ENCODE results near the gene VWA2. TPM values are rescaled to one million over a fixed set of nuclear protein-coding genes. Genes with fewer than 3 reads are reported as not detected.
A peak's percentile ranks its signal among the peaks of the same experiment; 100 is the strongest.

VWA2 gene
- polyA plus RNA-seq, 1 of the 3 experiments (the other 2 are of a cell fraction): not detected

DNA sequence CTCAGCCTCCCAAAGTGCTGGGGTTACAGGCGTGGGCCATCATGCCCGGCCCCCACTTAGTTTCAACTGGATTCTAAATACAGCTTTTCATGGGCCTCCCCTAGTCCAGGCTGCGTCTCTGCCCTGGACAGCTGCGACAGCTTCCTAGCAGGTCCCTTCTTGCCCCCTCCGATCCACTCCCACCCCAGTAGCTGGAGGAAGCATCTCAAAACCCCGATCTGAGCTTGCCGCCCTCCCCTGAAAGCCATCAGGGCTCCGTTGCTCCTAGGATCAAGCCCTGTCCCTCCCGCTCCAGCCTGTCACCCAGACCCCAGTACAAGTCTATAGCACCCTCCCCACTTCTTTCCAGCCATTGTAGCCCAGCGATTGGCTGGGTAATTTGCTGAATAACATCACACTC lies 64.5 kb downstream of the VWA2 start (continued):
- TF ChIP-seq, protein P1, sequence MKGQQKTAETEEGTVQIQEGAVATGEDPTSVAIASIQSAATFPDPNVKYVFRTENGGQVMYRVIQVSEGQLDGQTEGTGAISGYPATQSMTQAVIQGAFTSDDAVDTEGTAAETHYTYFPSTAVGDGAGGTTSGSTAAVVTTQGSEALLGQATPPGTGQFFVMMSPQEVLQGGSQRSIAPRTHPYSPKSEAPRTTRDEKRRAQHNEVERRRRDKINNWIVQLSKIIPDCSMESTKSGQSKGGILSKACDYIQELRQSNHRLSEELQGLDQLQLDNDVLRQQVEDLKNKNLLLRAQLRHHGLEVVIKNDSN (IDR thresholded peaks at IDR 0.05; ENCODE audit: borderline replicate concordance, low read depth): no peak
- TF ChIP-seq SMC3 (IDR thresholded peaks at IDR 0.05; ENCODE audit: low read depth, low read length): no peak
- TF ChIP-seq, protein P2, sequence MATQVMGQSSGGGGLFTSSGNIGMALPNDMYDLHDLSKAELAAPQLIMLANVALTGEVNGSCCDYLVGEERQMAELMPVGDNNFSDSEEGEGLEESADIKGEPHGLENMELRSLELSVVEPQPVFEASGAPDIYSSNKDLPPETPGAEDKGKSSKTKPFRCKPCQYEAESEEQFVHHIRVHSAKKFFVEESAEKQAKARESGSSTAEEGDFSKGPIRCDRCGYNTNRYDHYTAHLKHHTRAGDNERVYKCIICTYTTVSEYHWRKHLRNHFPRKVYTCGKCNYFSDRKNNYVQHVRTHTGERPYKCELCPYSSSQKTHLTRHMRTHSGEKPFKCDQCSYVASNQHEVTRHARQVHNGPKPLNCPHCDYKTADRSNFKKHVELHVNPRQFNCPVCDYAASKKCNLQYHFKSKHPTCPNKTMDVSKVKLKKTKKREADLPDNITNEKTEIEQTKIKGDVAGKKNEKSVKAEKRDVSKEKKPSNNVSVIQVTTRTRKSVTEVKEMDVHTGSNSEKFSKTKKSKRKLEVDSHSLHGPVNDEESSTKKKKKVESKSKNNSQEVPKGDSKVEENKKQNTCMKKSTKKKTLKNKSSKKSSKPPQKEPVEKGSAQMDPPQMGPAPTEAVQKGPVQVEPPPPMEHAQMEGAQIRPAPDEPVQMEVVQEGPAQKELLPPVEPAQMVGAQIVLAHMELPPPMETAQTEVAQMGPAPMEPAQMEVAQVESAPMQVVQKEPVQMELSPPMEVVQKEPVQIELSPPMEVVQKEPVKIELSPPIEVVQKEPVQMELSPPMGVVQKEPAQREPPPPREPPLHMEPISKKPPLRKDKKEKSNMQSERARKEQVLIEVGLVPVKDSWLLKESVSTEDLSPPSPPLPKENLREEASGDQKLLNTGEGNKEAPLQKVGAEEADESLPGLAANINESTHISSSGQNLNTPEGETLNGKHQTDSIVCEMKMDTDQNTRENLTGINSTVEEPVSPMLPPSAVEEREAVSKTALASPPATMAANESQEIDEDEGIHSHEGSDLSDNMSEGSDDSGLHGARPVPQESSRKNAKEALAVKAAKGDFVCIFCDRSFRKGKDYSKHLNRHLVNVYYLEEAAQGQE (IDR thresholded peaks at IDR 0.05; ENCODE audit: low read depth, low read length): no peak

GRCh38 chr10:114304017-114304570 lies 65.0 kb downstream of the VWA2 start:
- POLR2A ChIA-PET: interaction anchor here (0.9 to 1.7 kb wide), 3 partner anchors 63 to 242 kb away, joined by 3 to 4 read pairs (median 3); no protein-coding TSS in a partner anchor
- Histone ChIP-seq H3F3A (replicated peaks; ENCODE audit: insufficient read depth) (no peaks in the 10 kb centered on the region), H2AFZ (ENCODE audit: low read depth) (peak overlapping the region; percentile 65), H3K36me3 (replicated peaks in 1 of 2; ENCODE audit: control insufficient read depth in 1 of 2, insufficient read depth in 2 of 2, low read length in 1 of 2) (no peaks in the 10 kb centered on the region), H3K27ac (ENCODE audit: low read depth in 2 of 2, low read length in 1 of 2) (peak overlapping the region; percentile 38 to 60; a peak in 3 of 4 replicates), H3K79me2 (ENCODE audit: insufficient read depth) (no peaks in the 10 kb centered on the region), H3K27me3 (ENCODE audit: insufficient read depth) (no peaks in the 10 kb centered on the region), H3K9ac (no peak overlapping the region), H3K9me2 (no peaks in the 10 kb centered on the region), H3K9me3 (no peaks in the 10 kb centered on the region), H3K4me2 (peak overlapping the region; percentile 89), H4K20me1 (ENCODE audit: insufficient read depth) (no peaks in the 10 kb centered on the region), H3K4me1 (ENCODE audit: control insufficient read depth in 1 of 2, insufficient read depth in 2 of 2, low read depth in 1 of 2, low read length in 1 of 2) (peaks cover 0 to 11% of the 10 kb centered on the region in 2 experiments; a peak in 1 of 4 replicates), H3K4me3 (ENCODE audit: low read depth in 2 of 2, low read length in 1 of 2) (peak overlapping the region; percentile 65 to 74)
- 2% methylated on average over 14 of the region's 14 CpGs for WGBS (ENCODE audit: low lambda C conversion rate)
- CTCF ChIA-PET: interaction anchor here (0.7 to 4.2 kb wide), 101 partner anchors 8 to 826 kb away, joined by 3 to 87 read pairs (median 6); partner anchors contain the start of genes AFAP1L2, ATRNL1, CCDC186 and FHIP2A
- peak; percentile 86 for DNase-seq
- TF ChIP-seq TCF12 (IDR thresholded peaks at IDR 0.05) (no peak; the same call in 1 of the 2 replicates), ELF1 (IDR thresholded peaks at IDR 0.05) (no peak), RAD21 (IDR thresholded peaks at IDR 0.05; ENCODE audit: low read length) (peak; percentile 96), MXI1 (IDR thresholded peaks at IDR 0.05; ENCODE audit: low read depth, low read length) (peak; percentile 73; the same call in 1 of the 2 replicates), CHD2 (IDR thresholded peaks at IDR 0.05; ENCODE audit: low read length, partially characterized antibody) (peak; percentile 23), SMC3 (IDR thresholded peaks at IDR 0.05; ENCODE audit: low read depth, low read length) (peak; percentile 95), POLR2AphosphoS5 (IDR thresholded peaks at IDR 0.05; ENCODE audit: low read depth, low read length) (no peak), TEAD4 (IDR thresholded peaks at IDR 0.05; ENCODE audit: borderline replicate concordance, insufficient read depth) (no peak), FOXJ3 (CRISPR knock-in tag; IDR thresholded peaks at IDR 0.05) (peak; percentile 43; the same call in 1 of the 2 replicates), EZH2phosphoT487 (IDR thresholded peaks at IDR 0.05; ENCODE audit: borderline replicate concordance, low read depth) (no peak), EP300 (IDR thresholded peaks at IDR 0.05; ENCODE audit: borderline replicate concordance in 1 of 2, low read depth in 1 of 2, low read length in 1 of 2) (no peak)
- TF ChIP-seq, protein P3, sequence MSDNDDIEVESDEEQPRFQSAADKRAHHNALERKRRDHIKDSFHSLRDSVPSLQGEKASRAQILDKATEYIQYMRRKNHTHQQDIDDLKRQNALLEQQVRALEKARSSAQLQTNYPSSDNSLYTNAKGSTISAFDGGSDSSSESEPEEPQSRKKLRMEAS (IDR thresholded peaks at IDR 0.05; ENCODE audit: low read depth): peak; percentile 31; the same call in 1 of the 2 replicates
- TF ChIP-seq, protein P1 (IDR thresholded peaks at IDR 0.05; ENCODE audit: borderline replicate concordance, low read depth): no peak
- TF ChIP-seq, protein P2 (IDR thresholded peaks at IDR 0.05; ENCODE audit: low read depth, low read length): no peak
- TF ChIP-seq, protein P4, sequence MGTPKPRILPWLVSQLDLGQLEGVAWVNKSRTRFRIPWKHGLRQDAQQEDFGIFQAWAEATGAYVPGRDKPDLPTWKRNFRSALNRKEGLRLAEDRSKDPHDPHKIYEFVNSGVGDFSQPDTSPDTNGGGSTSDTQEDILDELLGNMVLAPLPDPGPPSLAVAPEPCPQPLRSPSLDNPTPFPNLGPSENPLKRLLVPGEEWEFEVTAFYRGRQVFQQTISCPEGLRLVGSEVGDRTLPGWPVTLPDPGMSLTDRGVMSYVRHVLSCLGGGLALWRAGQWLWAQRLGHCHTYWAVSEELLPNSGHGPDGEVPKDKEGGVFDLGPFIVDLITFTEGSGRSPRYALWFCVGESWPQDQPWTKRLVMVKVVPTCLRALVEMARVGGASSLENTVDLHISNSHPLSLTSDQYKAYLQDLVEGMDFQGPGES (IDR thresholded peaks at IDR 0.05; ENCODE audit: low read depth, low read length): no peak
- TF ChIP-seq, protein P5, sequence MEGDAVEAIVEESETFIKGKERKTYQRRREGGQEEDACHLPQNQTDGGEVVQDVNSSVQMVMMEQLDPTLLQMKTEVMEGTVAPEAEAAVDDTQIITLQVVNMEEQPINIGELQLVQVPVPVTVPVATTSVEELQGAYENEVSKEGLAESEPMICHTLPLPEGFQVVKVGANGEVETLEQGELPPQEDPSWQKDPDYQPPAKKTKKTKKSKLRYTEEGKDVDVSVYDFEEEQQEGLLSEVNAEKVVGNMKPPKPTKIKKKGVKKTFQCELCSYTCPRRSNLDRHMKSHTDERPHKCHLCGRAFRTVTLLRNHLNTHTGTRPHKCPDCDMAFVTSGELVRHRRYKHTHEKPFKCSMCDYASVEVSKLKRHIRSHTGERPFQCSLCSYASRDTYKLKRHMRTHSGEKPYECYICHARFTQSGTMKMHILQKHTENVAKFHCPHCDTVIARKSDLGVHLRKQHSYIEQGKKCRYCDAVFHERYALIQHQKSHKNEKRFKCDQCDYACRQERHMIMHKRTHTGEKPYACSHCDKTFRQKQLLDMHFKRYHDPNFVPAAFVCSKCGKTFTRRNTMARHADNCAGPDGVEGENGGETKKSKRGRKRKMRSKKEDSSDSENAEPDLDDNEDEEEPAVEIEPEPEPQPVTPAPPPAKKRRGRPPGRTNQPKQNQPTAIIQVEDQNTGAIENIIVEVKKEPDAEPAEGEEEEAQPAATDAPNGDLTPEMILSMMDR (IDR thresholded peaks at IDR 0.05): peak; percentile 80

All from SK-N-SH (cell line).